ENCODE data around the gene IRF9.

The IRF9 gene

GRCh38 chr14:24149302-24149969 is 11.6 kb upstream of the IRF9 start:
- DNase-seq = no peak

- DNase-seq = no peak
Measured at GRCh38 chr14:24150061-24150460, 11.0 kb upstream of the IRF9 start.

- DNase-seq = no peak
Measured at GRCh38 chr14:24150567-24150966, 10.5 kb upstream of the IRF9 start.

GRCh38 chr14:24150993-24151392 is 10.1 kb upstream of the IRF9 start:
- no peak for DNase-seq

GRCh38 chr14:24151404-24152080 is 9.5 kb upstream of the IRF9 start:
- no peak for DNase-seq

- DNase-seq = no peak
Measured at GRCh38 chr14:24155100-24155499, 6.0 kb upstream of the IRF9 start.

GRCh38 chr14:24156840-24157239 is 4.2 kb upstream of the IRF9 start:
- no peak for DNase-seq

- no peak for DNase-seq
Measured at GRCh38 chr14:24157331-24157730, 3.7 kb upstream of the IRF9 start.

- DNase-seq = no peak
Measured at GRCh38 chr14:24159777-24160498, 1.1 kb upstream of the IRF9 start.

- DNase-seq = no peak
Measured at GRCh38 chr14:24160499-24160849, 591 bp upstream of the IRF9 start.

- no peak for DNase-seq
Measured at GRCh38 chr14:24162093-24162492, 1.0 kb downstream of the IRF9 start.

GRCh38 chr14:24164518-24164991 is 3.5 kb downstream of the IRF9 start:
- no peak for DNase-seq

GRCh38 chr14:24165785-24166184 is 4.7 kb downstream of the IRF9 start:
- DNase-seq = no peak

- no peak for DNase-seq
Measured at GRCh38 chr14:24167469-24168114, 6.5 kb downstream of the IRF9 start.

GRCh38 chr14:24171422-24172260 is 10.6 kb downstream of the IRF9 start, which contains the start of gene REC8:
REC8 (plus strand) TSS chr14:24172080; CDS start chr14:24172553, 473 bp downstream.
- peak; percentile 99 for DNase-seq

GRCh38 chr14:24172261-24172860 is 11.3 kb downstream of the IRF9 start:
- no peak for DNase-seq

- no peak for DNase-seq
Measured at GRCh38 chr14:24172871-24173281, 11.8 kb downstream of the IRF9 start.

- no peak for DNase-seq
Measured at GRCh38 chr14:24176599-24176998, 15.5 kb downstream of the IRF9 start.

- DNase-seq = no peak
Measured at GRCh38 chr14:24177041-24177825, 16.2 kb downstream of the IRF9 start.

GRCh38 chr14:24177891-24178290 is 16.8 kb downstream of the IRF9 start:
- no peak for DNase-seq

All from eye (tissue), 1 donor.